K562 (cell line): ENCODE results near the gene RMC1. TPM values are rescaled to one million over a fixed set of nuclear protein-coding genes. Genes with fewer than 3 reads are reported as not detected.
"Not testable (repeated sequence)": the region's sequence is repeated elsewhere in the genome, so short reads cannot be mapped to it uniquely, and the experiment has no call there.

ENCODE experiments used
- ATAC-seq: fragments of 200-7000 bp; cut with Tn5 transposase; 3 replicates; pipeline ENCODE4 v1.9.1; 2020; ENCODE audit warnings: moderate library complexity
- BruUV-seq: library from RNA; stranded (reverse); fragments of 400-500 nt; replicated peaks from 2 replicates; lab custom pipeline; 2021; lab: Mats Ljungman, UMichigan
- CTCF ChIA-PET: fragments of 300-600 bp; formaldehyde crosslinking; extraction: SDS; loops from one replicate; lab custom pipeline; 2021; ENCODE audit warnings: low intra/inter-chr PET ratio; lab: Yijun Ruan, JAX
- POLR2A ChIA-PET: fragments of 300-600, 350-650 bp; sonication (Branson Sonifier 250); formaldehyde crosslinking; extraction: SDS; loops from one replicate; lab custom pipeline; 2021; ENCODE audit warnings: antibody characterized with exemption, inconsistent platforms; lab: Yijun Ruan, JAX
- DNase-seq, 4 experiments: peaks; one replicate each; pipeline versions ENCODE4 v3.0.0 to v3.0.0-alpha.2; 2011 to 2018; ENCODE audit warnings: low spot score in 3 of 4, mixed read lengths in 3 of 4; ENCODE audit errors: extremely low read depth in 1 of 4
- FAIRE-seq: peaks from 2 replicates; lab custom pipeline; 2011; peaks lifted over from hg19 to GRCh38; lab: Jason Lieb, UNC
- H2AFZ ChIP-seq: 2 replicates; pipeline ENCODE4 v1.6.0; 2011; ENCODE audit warnings: low read depth, low read length, control low read depth, inconsistent platforms
- H3K27ac ChIP-seq: fragments of 200-600 bp; 3 replicates; pipeline ENCODE4 v1.8.0; 2011; ENCODE audit warnings: low read depth, mild to moderate bottlenecking, control low read depth, inconsistent platforms, low read length, moderate library complexity, mixed read lengths; ENCODE audit errors: extremely low read depth
- H3K27me3 ChIP-seq, 2 experiments: fragments of 300-600 bp in 1 of 2; 2 replicates in 1 of 2; 3 replicates in 1 of 2; pipeline versions ENCODE4 v1.6.0 to v1.8.0; 2011; ENCODE audit warnings: inconsistent platforms in 2 of 2, low read length in 2 of 2, mild to moderate bottlenecking in 1 of 2, mixed read lengths in 1 of 2, moderate library complexity in 1 of 2; ENCODE audit not compliant: control insufficient read depth in 2 of 2, insufficient read depth in 2 of 2
- H3K36me3 ChIP-seq: fragments of 300-600 bp; 3 replicates; pipeline ENCODE4 v1.8.0; 2011; ENCODE audit warnings: mild to moderate bottlenecking, low read length, inconsistent platforms; ENCODE audit not compliant: control insufficient read depth, insufficient read depth
- H3K4me1 ChIP-seq, 2 experiments: fragments of 200-600 bp in 1 of 2; replicated peaks in 1 of 2; 2 replicates in 1 of 2; 3 replicates in 1 of 2; pipeline versions ENCODE4 v1.5.1 to v1.8.0; 2011; ENCODE audit warnings: inconsistent platforms in 2 of 2, low read length in 2 of 2, mild to moderate bottlenecking in 1 of 2, mixed read lengths in 1 of 2, moderate library complexity in 1 of 2; ENCODE audit not compliant: control insufficient read depth in 2 of 2, insufficient read depth in 2 of 2
- H3K4me2 ChIP-seq: 2 replicates; pipeline ENCODE4 v1.6.1; 2011; ENCODE audit warnings: low read length, control low read depth, inconsistent platforms, mixed read lengths; ENCODE audit not compliant: insufficient read depth
- H3K4me3 ChIP-seq: fragments of 200-600 bp; sonication (generic), shearing (Covaris generic); 2 replicates; pipeline ENCODE4 v1.5.1; 2016; ENCODE audit warnings: control low read depth, inconsistent platforms
- H3K79me2 ChIP-seq: fragments of 200-600 bp; 3 replicates; pipeline ENCODE4 v1.8.0; 2011; ENCODE audit warnings: low read length, inconsistent platforms; ENCODE audit not compliant: control insufficient read depth, insufficient read depth
- H3K9ac ChIP-seq, 2 experiments: 2 replicates each; pipeline versions ENCODE4 v1.6.0 to v1.6.1; 2011; ENCODE audit warnings: low read depth in 2 of 2, low read length in 2 of 2, control low read depth in 1 of 2, inconsistent platforms in 1 of 2, mild to moderate bottlenecking in 1 of 2, mixed read lengths in 1 of 2; ENCODE audit not compliant: insufficient read depth in 1 of 2
- H3K9me1 ChIP-seq: one replicate; pipeline ENCODE4 v1.6.0; 2011; ENCODE audit warnings: inconsistent platforms, mild to moderate bottlenecking, low read length, moderate library complexity; ENCODE audit not compliant: control insufficient read depth, insufficient read depth
- H3K9me3 ChIP-seq: replicated peaks from 2 replicates; pipeline ENCODE4 v1.5.1; 2011; ENCODE audit warnings: low read depth, low read length, inconsistent platforms; ENCODE audit not compliant: control insufficient read depth, insufficient read depth
- H4K20me1 ChIP-seq: replicated peaks from 2 replicates; pipeline ENCODE4 v1.6.1; 2011; ENCODE audit warnings: low read length, inconsistent platforms, mixed read lengths; ENCODE audit not compliant: control insufficient read depth, insufficient read depth
- SMARCA4 ChIP-seq: fragments of 450-650 bp; IDR thresholded peaks from 2 replicates; pipeline ENCODE4 v1.6.1; 2016
- ZNF146 ChIP-seq: IDR thresholded peaks from one replicate; pipeline ENCODE4 v1.6.1; 2018; ENCODE audit warnings: missing compliant biosample characterization; ENCODE audit not compliant: unreplicated experiment
- WGBS: fragments of 100-300 bp; shearing (Covaris generic); methylation state at CpG from one replicate; pipeline ENCODE4 v1.1.6; 2016; ENCODE audit warnings: low coverage, mixed read lengths; ENCODE audit not compliant: insufficient coverage; ENCODE audit errors: missing lambda C conversion rate; 5-methylcytosine and 5-hydroxymethylcytosine counted together
- in situ Hi-C: fragments of 300-500 bp; cut with MboI; formaldehyde crosslinking; loops from 4 replicates; pipeline ENCODE4 v1.15.0; 2018; ENCODE audit warnings: inconsistent platforms, mixed read lengths
- intact Hi-C: fragments of 100-400 bp; cut with micrococcal nuclease; formaldehyde crosslinking; loops from 2 replicates; pipeline ENCODE4 v1.14.2; 2022
- polyA plus RNA-seq, 8 experiments: library from polyadenylated mRNA; depleted of rRNA in 4 of 8; stranded (reverse) in 5 of 8; unstranded in 3 of 8; fragments of >200 nt; fragmentation: Nextera tagmentation in 2 of 8; fragmentation: Illumina TruSeq in 1 of 8; extraction: Ambion mirVana in 2 of 8; extraction: Trizol in 1 of 8; gene quantifications; 2 replicates each; pipeline versions ENCODE4 v1.2.1 to v1.2.3, GENCODE V29; 2011 to 2014; ENCODE audit warnings: inconsistent platforms in 1 of 8, missing spikeins in 1 of 8
- total RNA-seq, 7 experiments: library from RNA; depleted of rRNA in 6 of 7; stranded (reverse); fragments of >200 nt in 6 of 7; fragmentation: Illumina TruSeq in 2 of 7; extraction: Trizol in 2 of 7; gene quantifications; 2 replicates each; pipeline versions ENCODE4 v1.2.1 to v1.2.3, GENCODE V29; 2011 to 2021; ENCODE audit warnings: low replicate concordance in 1 of 7

The RMC1 gene
- total and polyA plus RNA-seq, 9 of the 15 experiments (the other 6 are each of a cell fraction or from before 2014, with no cell fraction given): 7.5 to 42.4 (median 35.5) TPM

DNA sequence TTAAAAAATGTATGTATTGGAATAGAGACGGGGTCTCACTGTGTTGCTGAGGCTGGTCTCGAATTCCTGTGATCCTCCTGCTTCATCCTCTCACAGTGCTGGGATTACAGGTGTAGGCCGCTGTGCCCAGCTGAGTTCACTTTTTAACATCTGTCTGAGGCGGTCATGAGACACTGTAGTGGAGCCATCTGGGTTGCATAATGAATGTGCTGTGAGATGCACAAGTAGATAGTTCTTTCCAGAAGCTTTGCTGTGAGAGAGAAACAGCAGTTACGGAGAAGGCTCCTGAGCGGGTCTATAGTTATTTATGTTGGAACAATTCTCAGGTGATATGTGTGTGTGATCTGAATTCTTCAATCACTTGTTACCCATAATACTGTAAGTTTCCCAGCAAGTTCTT, 3.1 kb downstream of the RMC1 start:
- H3K9ac ChIP-seq: no peak overlapping the region
- BruUV-seq: no TSS peak
- H2AFZ ChIP-seq: no peak overlapping the region
- ATAC-seq (no peak), FAIRE-seq (no peak), DNase-seq (no peak)
- no peaks in the 10 kb centered on the region for H3K9me3 ChIP-seq
- intact Hi-C loops (loop anchor here (10.0 kb wide), 3 partner anchors 272 to 462 kb away; partner anchors contain the start of gene CABLES1), in situ Hi-C loops (loop anchor here (10.0 kb wide), 1 partner anchor 208 kb away; no protein-coding TSS in a partner anchor)
- CTCF ChIA-PET: no interaction called here
- H3K27me3 ChIP-seq: no peaks in the 10 kb centered on the region
- no peak overlapping the region for H3K4me2 ChIP-seq
- H3K79me2 ChIP-seq: peaks cover 18% of the 10 kb centered on the region
- no peak overlapping the region for H3K4me3 ChIP-seq
- WGBS: 94% methylated on average over 6 of the region's 6 CpGs
- 0 out of 2 replicates have a peak, but pooled peaks cover 3% of the 10 kb centered on the region for H4K20me1 ChIP-seq
- POLR2A ChIA-PET: interaction anchor here (0.8 kb wide), 1 partner anchor 169 kb away, joined by 4 read pairs; no protein-coding TSS in a partner anchor
- peaks cover 15 to 17% of the 10 kb centered on the region in 2 experiments; a peak in 4 of 5 replicates for H3K4me1 ChIP-seq
- TF ChIP-seq SMARCA4: no peak
- H3K9me1 ChIP-seq: peaks cover 3% of the 10 kb centered on the region
- H3K36me3 ChIP-seq: peaks cover 45% of the 10 kb centered on the region
- no peak overlapping the region for H3K27ac ChIP-seq

DNA sequence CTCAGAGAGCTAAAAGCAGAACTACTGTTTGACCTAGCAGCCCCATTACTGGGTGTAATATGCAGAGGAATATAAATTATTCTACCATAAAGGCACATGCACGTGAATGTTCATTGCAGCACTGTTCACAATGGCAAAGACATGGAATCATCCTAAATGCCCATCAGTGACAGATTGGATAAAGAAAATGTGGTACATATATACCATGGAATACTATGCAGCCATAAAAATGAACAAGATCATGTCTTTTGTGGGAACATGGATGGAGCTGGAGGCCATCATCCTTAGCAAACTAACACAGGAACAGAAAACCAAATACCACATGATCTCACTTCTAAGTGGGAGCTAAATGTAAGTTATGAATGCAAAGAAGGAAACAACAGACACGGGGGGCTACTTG, 7.6 kb downstream of the RMC1 start:
- POLR2A ChIA-PET: interaction anchor here (0.6 kb wide), 1 partner anchor 18 kb away, joined by 3 read pairs; no protein-coding TSS in a partner anchor
- not testable (repeated sequence) for H3K27ac ChIP-seq, DNase-seq, H3K27me3 ChIP-seq
- 84% methylated on average over 2 of the region's 2 CpGs for WGBS
- CTCF ChIA-PET: interaction anchor here (0.7 kb wide), 1 partner anchor 76 kb away, joined by 3 read pairs; no protein-coding TSS in a partner anchor
- TF ChIP-seq ZNF146 (CRISPR knock-in tag): peak; percentile 40
- TF ChIP-seq, all 486 proteins: peak for 1; not testable (repeated sequence) for 485
- H2AFZ ChIP-seq, H4K20me1 ChIP-seq, H3K9me3 ChIP-seq, H3K4me1 ChIP-seq, ATAC-seq, H3K9ac ChIP-seq, H3K4me3 ChIP-seq, BruUV-seq, intact Hi-C loops, H3K79me2 ChIP-seq, in situ Hi-C loops, H3K9me1 ChIP-seq, H3K4me2 ChIP-seq, FAIRE-seq: not testable (repeated sequence)
- H3K36me3 ChIP-seq: peaks cover 65% of the 10 kb centered on the region

DNA sequence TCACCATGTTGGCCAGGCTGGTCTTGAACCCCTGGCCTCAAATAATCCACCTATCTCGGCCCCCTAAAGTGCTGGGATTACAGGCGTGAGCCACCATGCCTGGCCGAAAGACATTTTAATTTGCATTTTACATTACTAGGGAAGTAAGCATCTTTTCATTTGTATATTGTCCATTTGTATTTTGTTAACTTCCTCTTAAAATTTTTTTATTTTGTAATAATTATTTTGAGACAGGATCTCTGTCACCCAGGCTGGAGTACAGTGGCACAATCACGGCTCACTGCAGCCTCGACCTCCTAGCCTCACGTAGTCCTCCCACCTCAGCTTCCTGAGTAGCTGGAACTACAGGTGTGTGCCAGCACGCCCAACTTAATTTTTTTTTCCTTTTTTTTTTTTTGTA, 8.9 kb downstream of the RMC1 start:
- H4K20me1 ChIP-seq, FAIRE-seq, H3K9me1 ChIP-seq, ATAC-seq, H3K4me1 ChIP-seq, intact Hi-C loops, H3K27ac ChIP-seq, H2AFZ ChIP-seq, H3K4me3 ChIP-seq, H3K9ac ChIP-seq, in situ Hi-C loops, H3K27me3 ChIP-seq, H3K4me2 ChIP-seq, DNase-seq, H3K79me2 ChIP-seq, H3K9me3 ChIP-seq, BruUV-seq, CTCF ChIA-PET: not testable (repeated sequence)
- POLR2A ChIA-PET: interaction anchor here (1.5 kb wide), 1 partner anchor 15 kb away, joined by 4 read pairs; no protein-coding TSS in a partner anchor
- peaks cover 66% of the 10 kb centered on the region for H3K36me3 ChIP-seq
- 93% methylated on average over 7 of the region's 7 CpGs for WGBS
